ENCODE results near the gene ADGB. TPM values are rescaled to one million over a fixed set of nuclear protein-coding genes. Genes with fewer than 3 reads are reported as not detected.
"Not testable (repeated sequence)": the region's sequence is repeated elsewhere in the genome, so short reads cannot be mapped to it uniquely, and the experiment has no call there.

ADGB gene
- total and polyA plus RNA-seq, 2 donors (not counting 1 experiment from before 2014, with no cell fraction given) = not detected

GRCh38 chr6:146803601-146804000 is 204.8 kb downstream of the ADGB start:
- H3K4me2 ChIP-seq (ENCODE audit: extremely low read depth, insufficient read depth, low read length) = no peak overlapping the region
- TF ChIP-seq CTCF (conservative IDR thresholded peaks at IDR 0.05 in 1 of 2, IDR thresholded peaks at IDR 0.05 in 1 of 2; ENCODE audit: low read depth in 1 of 2, low read length in 2 of 2) = no peak
- H3K4me1 ChIP-seq (ENCODE audit: control insufficient read depth, extremely low read depth, insufficient read depth, low read length) = no peaks in the 10 kb centered on the region
- no peak overlapping the region for H3K27ac ChIP-seq (ENCODE audit: insufficient read depth, low read length)
- H3K4me3 ChIP-seq (replicated peaks in 1 of 4; ENCODE audit: control extremely low read depth in 1 of 4, insufficient read depth in 1 of 4, low read depth in 3 of 4, low read length in 4 of 4) = peak overlapping the region in 2 of 4 experiments; percentile 11 to 18
- H3K79me2 ChIP-seq (ENCODE audit: control insufficient read depth, insufficient read depth, low read length) = no peaks in the 10 kb centered on the region
- no peak overlapping the region for H2AFZ ChIP-seq (ENCODE audit: low read length)
- H4K20me1 ChIP-seq (ENCODE audit: control insufficient read depth, extremely low read depth, insufficient read depth, low read length) = no peaks in the 10 kb centered on the region
- H3K36me3 ChIP-seq (ENCODE audit: control insufficient read depth, insufficient read depth, low read length) = no peaks in the 10 kb centered on the region
- H3K9me3 ChIP-seq (ENCODE audit: control insufficient read depth, insufficient read depth, low read depth, low read length) = no peaks in the 10 kb centered on the region
- DNase-seq (ENCODE audit: low read depth in 2 of 2) = peak; percentile 3 to 8
- no peaks in the 10 kb centered on the region for H3K27me3 ChIP-seq (ENCODE audit: control insufficient read depth, insufficient read depth, low read length)
- H3K9ac ChIP-seq (ENCODE audit: insufficient read depth, low read length) = no peak overlapping the region

- H3K27me3 ChIP-seq (ENCODE audit: control insufficient read depth, insufficient read depth, low read length) = no peaks in the 10 kb centered on the region
- no peak overlapping the region for H3K27ac ChIP-seq (ENCODE audit: insufficient read depth, low read length)
- no peaks in the 10 kb centered on the region for H3K79me2 ChIP-seq (ENCODE audit: control insufficient read depth, insufficient read depth, low read length)
- no peaks in the 10 kb centered on the region for H3K4me1 ChIP-seq (ENCODE audit: control insufficient read depth, extremely low read depth, insufficient read depth, low read length)
- no peak overlapping the region for H3K4me3 ChIP-seq (replicated peaks in 1 of 4; ENCODE audit: control extremely low read depth in 1 of 4, insufficient read depth in 1 of 4, low read depth in 3 of 4, low read length in 4 of 4)
- H2AFZ ChIP-seq (ENCODE audit: low read length) = no peak overlapping the region
- no peak for TF ChIP-seq CTCF (conservative IDR thresholded peaks at IDR 0.05 in 1 of 2, IDR thresholded peaks at IDR 0.05 in 1 of 2; ENCODE audit: low read depth in 1 of 2, low read length in 2 of 2)
- no peak for TF ChIP-seq EZH2 (IDR thresholded peaks at IDR 0.05; ENCODE audit: low read length, missing control alignments)
- H3K36me3 ChIP-seq (ENCODE audit: control insufficient read depth, insufficient read depth, low read length) = no peaks in the 10 kb centered on the region
- no peak overlapping the region for H3K9ac ChIP-seq (ENCODE audit: insufficient read depth, low read length)
- no peaks in the 10 kb centered on the region for H3K9me3 ChIP-seq (ENCODE audit: control insufficient read depth, insufficient read depth, low read depth, low read length)
- no peak overlapping the region for H3K4me2 ChIP-seq (ENCODE audit: extremely low read depth, insufficient read depth, low read length)
- H4K20me1 ChIP-seq (ENCODE audit: control insufficient read depth, extremely low read depth, insufficient read depth, low read length) = no peaks in the 10 kb centered on the region
- DNase-seq (ENCODE audit: low read depth in 2 of 2) = peak in 1 of 2 donors; percentile 54
These were observed 207.0 kb downstream of the ADGB start for GRCh38 chr6:146805546-146806325.

- not testable (repeated sequence) for H3K79me2 ChIP-seq (ENCODE audit: control insufficient read depth, insufficient read depth, low read length); H4K20me1 ChIP-seq (ENCODE audit: control insufficient read depth, extremely low read depth, insufficient read depth, low read length); H3K27ac ChIP-seq (ENCODE audit: insufficient read depth, low read length); H2AFZ ChIP-seq (ENCODE audit: low read length); H3K4me1 ChIP-seq (ENCODE audit: control insufficient read depth, extremely low read depth, insufficient read depth, low read length); H3K4me2 ChIP-seq (ENCODE audit: extremely low read depth, insufficient read depth, low read length); H3K36me3 ChIP-seq (ENCODE audit: control insufficient read depth, insufficient read depth, low read length); H3K27me3 ChIP-seq (ENCODE audit: control insufficient read depth, insufficient read depth, low read length); H3K4me3 ChIP-seq (replicated peaks in 1 of 4; ENCODE audit: control extremely low read depth in 1 of 4, insufficient read depth in 1 of 4, low read depth in 3 of 4, low read length in 4 of 4); H3K9me3 ChIP-seq (ENCODE audit: control insufficient read depth, insufficient read depth, low read depth, low read length); H3K9ac ChIP-seq (ENCODE audit: insufficient read depth, low read length)
- peak in 1 of 2 donors; percentile 22 for DNase-seq (ENCODE audit: low read depth in 2 of 2)
These were observed 210.2 kb downstream of the ADGB start for GRCh38 chr6:146809014-146809413.

- H3K4me2 ChIP-seq (ENCODE audit: extremely low read depth, insufficient read depth, low read length) = peak overlapping the region; percentile 44
- not testable (repeated sequence) for H3K9ac ChIP-seq (ENCODE audit: insufficient read depth, low read length); H4K20me1 ChIP-seq (ENCODE audit: control insufficient read depth, extremely low read depth, insufficient read depth, low read length); H3K27me3 ChIP-seq (ENCODE audit: control insufficient read depth, insufficient read depth, low read length); H3K4me1 ChIP-seq (ENCODE audit: control insufficient read depth, extremely low read depth, insufficient read depth, low read length); H3K4me3 ChIP-seq (replicated peaks in 1 of 4; ENCODE audit: control extremely low read depth in 1 of 4, insufficient read depth in 1 of 4, low read depth in 3 of 4, low read length in 4 of 4); H3K9me3 ChIP-seq (ENCODE audit: control insufficient read depth, insufficient read depth, low read depth, low read length); H3K27ac ChIP-seq (ENCODE audit: insufficient read depth, low read length); H3K79me2 ChIP-seq (ENCODE audit: control insufficient read depth, insufficient read depth, low read length); H3K36me3 ChIP-seq (ENCODE audit: control insufficient read depth, insufficient read depth, low read length); H2AFZ ChIP-seq (ENCODE audit: low read length)
- peak; percentile 88 to 96 for DNase-seq (ENCODE audit: low read depth in 2 of 2)
These were observed 214.1 kb downstream of the ADGB start for GRCh38 chr6:146812811-146813321.

All from fibroblast of lung (primary cell).